Stimulated activated naive B cell treated with anti-CD40 and anti-IgM and Interleukin-4, amounts not matched to agents 10 μg/mL and 1 μg/mL and 100 μg/mL, for 72 hours (primary cell): Measurements from ENCODE around the gene ITM2C.
A peak's percentile ranks its signal among the peaks of the same experiment; 100 is the strongest.

Source experiments
- ATAC-seq, 2 donors: fragments of 150-1000 bp; cut with Tn5 transposase; replicated peaks; 2 replicates each; pipeline ENCODE4 v1.10.0; 2021; ENCODE audit warnings: moderate library complexity in 1 of 2
- DNase-seq: peaks from one replicate; pipeline ENCODE4 v3.0.0; 2021
- H3K27ac Mint-ChIP-seq: one replicate; pipeline ENCODE4 v1.8.0; 2022; ENCODE audit warnings: mild to moderate bottlenecking, mixed read lengths
- H3K27me3 Mint-ChIP-seq, 2 donors: one replicate each; pipeline ENCODE4 v1.8.0; 2022; ENCODE audit warnings: mixed read lengths in 2 of 2
- H3K36me3 Mint-ChIP-seq, 2 donors: one replicate each; pipeline ENCODE4 v1.8.0; 2022; ENCODE audit warnings: mixed read lengths in 2 of 2, mild to moderate bottlenecking in 1 of 2
- H3K4me1 Mint-ChIP-seq, 2 donors: one replicate each; pipeline ENCODE4 v1.8.0; 2022; ENCODE audit warnings: mixed read lengths in 2 of 2, mild to moderate bottlenecking in 1 of 2
- H3K4me3 Mint-ChIP-seq, 2 donors: one replicate each; pipeline ENCODE4 v1.8.0; 2022; ENCODE audit warnings: mild to moderate bottlenecking in 2 of 2, mixed read lengths in 2 of 2, moderate library complexity in 1 of 2
- H3K9me3 Mint-ChIP-seq, 2 donors: one replicate each; pipeline ENCODE4 v1.8.0; 2022; ENCODE audit warnings: mixed read lengths in 2 of 2, mild to moderate bottlenecking in 1 of 2

Gene ITM2C

GRCh38 chr2:230922951-230923717, 58.4 kb downstream of the ITM2C start:
- Mint-ChIP-seq H3K9me3 (no peaks in the 10 kb centered on the region), H3K27ac (peak overlapping the region; percentile 37), H3K27me3 (peaks cover 0 to 8% of the 10 kb centered on the region in 2 donors), H3K36me3 (no peaks in the 10 kb centered on the region), H3K4me1 (peaks cover 27 to 45% of the 10 kb centered on the region in 2 donors), H3K4me3 (no peak overlapping the region)
- no peak for DNase-seq
- ATAC-seq: no peak

GRCh38 chr2:230924092-230924469, 59.3 kb downstream of the ITM2C start:
- peaks cover 0 to 10% of the 10 kb centered on the region in 2 donors for H3K27me3 Mint-ChIP-seq
- DNase-seq: no peak
- no peaks in the 10 kb centered on the region for H3K9me3 Mint-ChIP-seq
- H3K4me1 Mint-ChIP-seq: peaks cover 27 to 45% of the 10 kb centered on the region in 2 donors
- ATAC-seq: no peak
- no peaks in the 10 kb centered on the region for H3K36me3 Mint-ChIP-seq
- peak overlapping the region; percentile 75 to 79 for H3K4me3 Mint-ChIP-seq
- peak overlapping the region; percentile 96 for H3K27ac Mint-ChIP-seq

- peak within 1 kb of the TSS; percentile 75 to 79 for H3K4me3 Mint-ChIP-seq
- peaks cover 27 to 45% of the 10 kb centered on the region in 2 donors for H3K4me1 Mint-ChIP-seq
- peak; percentile 42 for DNase-seq
- no peaks in the 10 kb centered on the region for H3K36me3 Mint-ChIP-seq
- peak within 1 kb of the TSS; percentile 96 for H3K27ac Mint-ChIP-seq
- peaks cover 0 to 10% of the 10 kb centered on the region in 2 donors for H3K27me3 Mint-ChIP-seq
- H3K9me3 Mint-ChIP-seq: no peaks in the 10 kb centered on the region
- peak; percentile 70 to 74 for ATAC-seq
These were observed 60.0 kb downstream of the ITM2C start, which contains the start of gene GPR55 for GRCh38 chr2:230924470-230925341. Gene GPR55 (minus strand): TSS chr2:230925242. CDS start chr2:230910962, 14,280 bp downstream.

- peaks cover 26 to 38% of the 10 kb centered on the region in 2 donors for H3K4me1 Mint-ChIP-seq
- H3K4me3 Mint-ChIP-seq: peak overlapping the region; percentile 75 to 79
- ATAC-seq (peak in 1 of 2 donors; percentile 8), DNase-seq (no peak)
- H3K9me3 Mint-ChIP-seq: no peaks in the 10 kb centered on the region
- peaks cover 0 to 10% of the 10 kb centered on the region in 2 donors for H3K27me3 Mint-ChIP-seq
- H3K36me3 Mint-ChIP-seq: no peaks in the 10 kb centered on the region
- peak overlapping the region; percentile 96 for H3K27ac Mint-ChIP-seq
These were observed 60.7 kb downstream of the ITM2C start for GRCh38 chr2:230925443-230925878.

GRCh38 chr2:230925879-230926765, 61.4 kb downstream of the ITM2C start:
- Mint-ChIP-seq H3K36me3 (no peaks in the 10 kb centered on the region), H3K9me3 (no peaks in the 10 kb centered on the region), H3K27me3 (peaks cover 0 to 10% of the 10 kb centered on the region in 2 donors), H3K4me3 (no peak overlapping the region), H3K27ac (peak overlapping the region; percentile 67), H3K4me1 (peaks cover 26 to 38% of the 10 kb centered on the region in 2 donors)
- ATAC-seq: peak; percentile 57 to 65
- DNase-seq: peak; percentile 35

- no peak overlapping the region for H3K27ac Mint-ChIP-seq
- DNase-seq (no peak), ATAC-seq (no peak)
- H3K4me3 Mint-ChIP-seq: no peak overlapping the region
- peaks cover 26 to 38% of the 10 kb centered on the region in 2 donors for H3K4me1 Mint-ChIP-seq
- H3K36me3 Mint-ChIP-seq: no peaks in the 10 kb centered on the region
- no peaks in the 10 kb centered on the region for H3K9me3 Mint-ChIP-seq
- H3K27me3 Mint-ChIP-seq: peaks cover 0 to 14% of the 10 kb centered on the region in 2 donors
These were observed 63.1 kb downstream of the ITM2C start for GRCh38 chr2:230927711-230928341.
